GM23248 (cell line): ENCODE measurements around the gene GINS1.

ENCODE experiments used
- EZH2 ChIP-seq: fragments of 200-600 bp; sonication (generic); IDR thresholded peaks from 2 replicates; pipeline ENCODE4 v1.6.1; 2018; ENCODE audit warnings: antibody characterized with exemption, mild to moderate bottlenecking; ENCODE audit not compliant: insufficient read depth, poor library complexity, severe bottlenecking
- EZH2phosphoT487 ChIP-seq: fragments of 200-600 bp; sonication (generic); IDR thresholded peaks from 2 replicates; pipeline ENCODE4 v1.6.1; 2018; ENCODE audit warnings: antibody characterized with exemption, moderate library complexity, mild to moderate bottlenecking, low read depth; ENCODE audit not compliant: insufficient read depth

GRCh38 chr20:25447671-25448070, 40.2 kb downstream of the GINS1 start:
- TF ChIP-seq EZH2 (no peak), EZH2phosphoT487 (no peak)
